Stomach (tissue), 9 donors: Measurements from ENCODE around the gene PLSCR3. TPM values are rescaled to one million over a fixed set of nuclear protein-coding genes. Genes with fewer than 3 reads are reported as not detected.

Experiments used
- DNase-seq, 2 donors: peaks; one replicate each; pipeline versions ENCODE4 v3.0.0 to v3.0.0-alpha.2; 2013 to 2019
- H3K27ac ChIP-seq, 5 donors: fragments of 200-600 bp in 4 of 5; sonication (generic) in 4 of 5; one replicate each; pipeline ENCODE4 v1.5.1; 2013 to 2019; ENCODE audit warnings: mild to moderate bottlenecking in 1 of 5, moderate library complexity in 1 of 5
- H3K27me3 ChIP-seq, 3 donors: fragments of 200-600 bp; sonication (generic); one replicate each; pipeline ENCODE4 v1.5.1; 2017 to 2019; ENCODE audit warnings: mixed run types in 1 of 3
- H3K36me3 ChIP-seq, 4 donors: fragments of 200-600 bp; sonication (generic); 1 replicate in 3 of 4; 2 replicates in 1 of 4; pipeline ENCODE4 v1.5.1; 2016 to 2019
- H3K4me1 ChIP-seq, 4 donors: fragments of 200-600 bp; sonication (generic); one replicate each; pipeline ENCODE4 v1.5.1; 2016 to 2019
- H3K4me3 ChIP-seq, 4 donors: fragments of 200-600 bp; sonication (generic) in 3 of 4; one replicate each; pipeline ENCODE4 v1.5.1; 2016 to 2019; ENCODE audit warnings: mild to moderate bottlenecking in 1 of 4
- H3K9me3 ChIP-seq, 4 donors: fragments of 200-600 bp; sonication (generic); one replicate each; pipeline ENCODE4 v1.5.1; 2016 to 2019
- EP300 ChIP-seq: sonication (generic); formaldehyde crosslinking; IDR thresholded peaks from one replicate; pipeline ENCODE4 v1.6.1; 2017; ENCODE audit warnings: antibody characterized with exemption
- POLR2A ChIP-seq, 4 donors: fragments of 450-650 bp; IDR thresholded peaks; one replicate each; pipeline ENCODE4 v1.6.1; 2016; ENCODE audit warnings: antibody characterized with exemption in 4 of 4, control low read depth in 2 of 4, mild to moderate bottlenecking in 1 of 4, moderate library complexity in 1 of 4
- POLR2AphosphoS5 ChIP-seq, 3 donors: sonication (generic); formaldehyde crosslinking; IDR thresholded peaks; one replicate each; pipeline ENCODE4 v1.6.1; 2016; ENCODE audit warnings: antibody characterized with exemption in 3 of 3
- WGBS, 5 donors: extraction: QIAGEN DNeasy Blood & Tissue Kit in 3 of 5; methylation state at CpG; one replicate each; pipeline versions ENCODE4 v1.1.5 to v1.1.7; 2013 to 2018; 5-methylcytosine and 5-hydroxymethylcytosine counted together
- intact Hi-C: fragments of 100-400 bp; cut with DNase I; formaldehyde crosslinking; loops from one replicate; pipeline ENCODE4 v1.15.1; 2023; ENCODE audit warnings: low total_unique reads
- polyA plus RNA-seq, 3 donors: library from polyadenylated mRNA; stranded (reverse); fragments of 200-250 nt; gene quantifications; one replicate each; pipeline ENCODE4 v1.2.3, GENCODE V29; 2013
- total RNA-seq, 5 donors: library from RNA; depleted of rRNA; stranded (reverse); fragments of >200 nt; gene quantifications; one replicate each; pipeline versions ENCODE4 v1.1.0 to v1.2.3, GENCODE V29; 2014 to 2016
- TF ChIP-seq, protein P1 (sequence below), 7 experiments: fragments of 450-650 bp in 4 of 7; fragments of 200-600 bp in 3 of 7; sonication (generic) in 3 of 7; IDR thresholded peaks; one replicate each; pipeline ENCODE4 v1.5.1; 2016 to 2019; ENCODE audit warnings: antibody characterized with exemption in 7 of 7, control low read depth in 2 of 7, mild to moderate bottlenecking in 1 of 7
- donor health status: healthy with polysubstance abuse.
- donor health status: Bipolar disorder and iron deficiency.
- donor health status: healthy.

The PLSCR3 gene
- total and polyA plus RNA-seq, 8 donors, result 7.9 to 101 (median 24.4) TPM; not detected in 1

DNA sequence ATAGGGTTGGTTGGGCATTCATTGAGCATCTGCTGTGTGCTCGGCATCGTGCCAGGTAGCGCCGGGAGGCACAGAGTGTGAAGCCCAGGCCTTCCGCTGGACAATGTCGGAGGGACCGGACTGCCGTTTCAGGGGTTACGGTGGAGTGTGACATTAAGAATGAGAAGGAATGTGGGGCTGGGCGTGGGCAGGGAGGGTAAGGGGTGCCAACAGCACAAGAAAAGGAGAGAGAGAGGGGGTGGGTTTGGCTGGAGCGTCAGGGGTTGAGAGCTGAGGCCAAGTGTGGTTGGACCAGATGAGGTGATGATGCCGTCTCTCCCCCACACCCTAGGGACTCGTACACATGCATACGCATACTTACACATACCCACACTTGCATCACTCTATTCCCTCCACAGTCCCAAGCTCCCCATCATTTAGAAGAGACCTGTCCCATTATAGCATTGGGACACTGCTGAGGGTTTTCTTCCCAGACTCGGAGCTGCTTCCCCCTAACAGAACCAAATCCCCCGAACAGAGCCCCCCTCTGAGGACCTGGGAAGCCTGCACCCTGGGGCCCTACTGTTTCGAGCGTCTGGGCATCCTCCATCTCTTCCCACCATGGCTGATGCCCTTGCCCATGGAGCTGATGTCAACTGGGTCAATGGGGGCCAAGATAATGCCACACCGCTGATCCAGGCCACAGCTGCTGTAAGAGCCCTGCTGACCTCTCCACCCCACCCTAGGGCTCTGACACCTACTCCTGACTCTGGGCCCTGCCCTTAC lies 45.7 kb downstream of the PLSCR3 start:
- Histone ChIP-seq H3K4me1 (peaks cover 29 to 53% (median 44%) of the 10 kb centered on the region in 4 donors), H3K27me3 (peaks cover 0 to 2% (median 0%) of the 10 kb centered on the region in 3 donors), H3K27ac (peak overlapping the region in 1 of 5 donors; percentile 99), H3K9me3 (no peaks in the 10 kb centered on the region), H3K4me3 (no peak overlapping the region), H3K36me3 (peaks cover 0 to 20% (median 0%) of the 10 kb centered on the region in 4 donors)
- WGBS, 5 donors, result 61 to 72% (median 65%) methylated on average over 18 to 19 of the region's 19 CpGs
- TF ChIP-seq POLR2AphosphoS5 (IDR thresholded peaks at IDR 0.05) (no peak), EP300 (no peak), POLR2A (IDR thresholded peaks at IDR 0.05) (no peak)
- TF ChIP-seq, protein P1, sequence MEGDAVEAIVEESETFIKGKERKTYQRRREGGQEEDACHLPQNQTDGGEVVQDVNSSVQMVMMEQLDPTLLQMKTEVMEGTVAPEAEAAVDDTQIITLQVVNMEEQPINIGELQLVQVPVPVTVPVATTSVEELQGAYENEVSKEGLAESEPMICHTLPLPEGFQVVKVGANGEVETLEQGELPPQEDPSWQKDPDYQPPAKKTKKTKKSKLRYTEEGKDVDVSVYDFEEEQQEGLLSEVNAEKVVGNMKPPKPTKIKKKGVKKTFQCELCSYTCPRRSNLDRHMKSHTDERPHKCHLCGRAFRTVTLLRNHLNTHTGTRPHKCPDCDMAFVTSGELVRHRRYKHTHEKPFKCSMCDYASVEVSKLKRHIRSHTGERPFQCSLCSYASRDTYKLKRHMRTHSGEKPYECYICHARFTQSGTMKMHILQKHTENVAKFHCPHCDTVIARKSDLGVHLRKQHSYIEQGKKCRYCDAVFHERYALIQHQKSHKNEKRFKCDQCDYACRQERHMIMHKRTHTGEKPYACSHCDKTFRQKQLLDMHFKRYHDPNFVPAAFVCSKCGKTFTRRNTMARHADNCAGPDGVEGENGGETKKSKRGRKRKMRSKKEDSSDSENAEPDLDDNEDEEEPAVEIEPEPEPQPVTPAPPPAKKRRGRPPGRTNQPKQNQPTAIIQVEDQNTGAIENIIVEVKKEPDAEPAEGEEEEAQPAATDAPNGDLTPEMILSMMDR (IDR thresholded peaks at IDR 0.05), result no peak
- intact Hi-C loops, result loop anchor here (10.0 kb wide), 1 partner anchor 74 kb away; no protein-coding TSS in a partner anchor
- DNase-seq, result peak in 1 of 2 donors; percentile 38

DNA sequence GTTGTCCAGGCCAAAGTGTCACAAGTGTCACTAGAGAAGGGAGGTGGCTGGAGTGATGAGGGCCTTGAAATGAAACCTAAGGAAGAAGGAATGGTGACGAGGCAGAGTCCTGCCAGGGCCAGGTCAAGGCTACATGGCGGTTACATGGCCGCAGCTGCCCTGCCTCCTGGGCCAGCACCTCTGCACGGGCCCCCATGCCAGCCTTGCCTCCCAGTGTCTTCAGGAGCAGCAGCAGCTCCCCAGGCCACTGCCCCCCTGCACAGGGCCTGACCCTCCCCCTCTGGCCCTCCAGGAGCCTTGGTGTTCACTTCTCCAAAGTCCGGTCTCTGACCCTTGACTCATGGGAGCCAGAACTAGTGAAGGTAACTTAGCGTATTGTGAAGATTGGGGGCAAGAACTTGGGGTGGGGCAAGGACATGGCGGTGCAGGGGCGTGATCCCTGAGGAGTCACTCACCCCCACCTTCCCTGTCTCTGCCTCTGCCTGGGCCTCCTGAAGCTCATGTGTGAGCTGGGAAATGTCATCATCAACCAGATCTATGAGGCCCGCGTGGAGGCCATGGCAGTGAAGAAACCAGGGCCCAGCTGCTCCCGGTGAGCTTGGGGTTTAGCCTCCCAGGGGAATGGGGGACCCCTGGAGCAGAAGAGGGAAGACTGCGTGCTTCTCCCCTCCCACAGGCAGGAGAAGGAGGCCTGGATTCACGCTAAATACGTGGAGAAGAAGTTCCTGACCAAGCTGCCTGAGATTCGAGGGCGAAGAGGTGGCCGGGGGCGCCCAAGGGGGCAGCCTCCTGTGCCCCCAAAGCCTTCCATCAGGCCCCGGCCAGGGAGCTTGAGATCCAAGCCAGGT lies 46.5 kb downstream of the PLSCR3 start:
- H3K36me3 ChIP-seq, result peaks cover 0 to 21% (median 0%) of the 10 kb centered on the region in 4 donors
- DNase-seq, result no peak
- TF ChIP-seq, protein P1 (IDR thresholded peaks at IDR 0.05), result no peak
- no peak for TF ChIP-seq POLR2AphosphoS5 (IDR thresholded peaks at IDR 0.05)
- TF ChIP-seq EP300, result no peak
- TF ChIP-seq POLR2A (IDR thresholded peaks at IDR 0.05), result no peak
- no peaks in the 10 kb centered on the region for H3K9me3 ChIP-seq
- peaks cover 21 to 45% (median 36%) of the 10 kb centered on the region in 4 donors for H3K4me1 ChIP-seq
- no peak overlapping the region for H3K4me3 ChIP-seq
- intact Hi-C loops, result loop anchor here (10.0 kb wide), 1 partner anchor 73 kb away; no protein-coding TSS in a partner anchor
- no peak overlapping the region for H3K27ac ChIP-seq
- peaks cover 0 to 10% (median 6%) of the 10 kb centered on the region in 3 donors for H3K27me3 ChIP-seq
- 58 to 64% (median 61%) methylated on average over 19 of the region's 19 CpGs for WGBS, 5 donors

DNA sequence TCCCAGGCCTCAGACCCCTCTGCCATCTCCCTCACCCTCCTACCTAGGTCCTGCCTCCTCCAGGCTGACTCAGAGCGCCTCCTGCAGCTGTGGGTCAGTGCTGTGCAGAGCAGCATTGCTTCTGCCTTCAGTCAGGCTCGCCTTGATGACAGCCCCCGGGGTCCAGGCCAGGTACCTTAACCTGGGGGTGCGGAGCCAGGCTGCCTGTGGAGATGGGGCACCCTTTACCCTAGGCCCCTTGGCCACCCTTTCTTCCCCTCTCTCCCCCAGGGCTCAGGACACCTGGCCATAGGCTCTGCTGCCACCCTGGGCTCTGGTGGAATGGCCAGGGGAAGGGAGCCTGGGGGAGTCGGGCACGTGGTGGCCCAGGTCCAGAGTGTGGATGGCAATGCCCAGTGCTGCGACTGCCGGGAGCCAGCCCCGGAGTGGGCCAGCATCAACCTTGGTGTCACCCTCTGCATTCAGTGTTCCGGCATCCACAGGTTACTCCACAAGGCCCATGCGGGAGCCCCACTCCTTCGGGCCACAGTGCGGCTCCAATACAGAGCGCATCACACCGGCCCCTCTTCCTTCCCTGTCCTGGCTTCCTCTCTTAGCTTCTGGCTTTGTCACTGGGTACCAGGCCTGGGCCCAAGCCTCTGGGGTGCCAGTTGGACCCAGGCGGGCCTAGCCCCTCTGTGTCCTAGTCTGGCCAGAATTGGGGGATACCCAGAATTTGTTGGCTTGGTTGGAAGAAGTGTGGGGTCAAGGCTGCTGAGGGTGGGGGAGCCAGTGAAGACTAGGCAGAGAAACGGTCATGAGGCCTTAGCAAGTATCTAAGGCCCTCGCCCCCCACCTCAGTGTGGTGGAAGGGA lies 47.3 kb downstream of the PLSCR3 start:
- Histone ChIP-seq H3K27ac (no peak overlapping the region), H3K4me1 (peaks cover 17 to 38% (median 28%) of the 10 kb centered on the region in 4 donors), H3K9me3 (no peaks in the 10 kb centered on the region), H3K36me3 (peaks cover 0 to 26% (median 0%) of the 10 kb centered on the region in 4 donors), H3K4me3 (no peak overlapping the region), H3K27me3 (peaks cover 0 to 17% (median 6%) of the 10 kb centered on the region in 3 donors)
- DNase-seq, result no peak
- intact Hi-C loops, result loop anchor here (10.0 kb wide), 1 partner anchor 72 kb away; no protein-coding TSS in a partner anchor
- TF ChIP-seq EP300, result no peak
- 63 to 80% (median 66%) methylated on average over 13 to 18 of the region's 18 CpGs for WGBS, 5 donors

DNA sequence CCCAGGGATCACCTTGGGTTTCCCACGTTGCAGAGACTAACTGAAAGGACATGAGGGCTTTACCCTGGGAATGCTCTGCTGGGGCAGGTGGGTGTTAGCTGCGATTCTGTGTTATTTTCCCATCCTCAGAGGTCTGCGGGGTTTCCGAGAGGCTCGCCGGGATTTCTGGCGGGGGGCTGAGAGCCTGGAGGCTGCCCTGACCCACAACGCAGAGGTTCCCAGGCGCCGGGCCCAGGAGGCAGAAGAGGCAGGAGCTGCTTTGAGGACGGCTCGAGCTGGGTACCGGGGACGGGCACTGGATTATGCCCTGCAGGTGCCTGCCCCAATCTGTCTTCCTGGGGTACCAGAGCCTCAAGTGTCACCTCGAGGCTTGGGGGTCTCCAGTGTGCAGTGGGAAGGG lies 51.1 kb downstream of the PLSCR3 start:
- WGBS, 5 donors, result 74 to 76% (median 75%) methylated on average over 15 of the region's 15 CpGs
- Histone ChIP-seq H3K27ac (no peak overlapping the region), H3K9me3 (no peaks in the 10 kb centered on the region), H3K4me1 (peaks cover 0 to 6% (median 1%) of the 10 kb centered on the region in 4 donors), H3K27me3 (peaks cover 0 to 30% (median 20%) of the 10 kb centered on the region in 3 donors), H3K36me3 (peaks cover 0 to 28% (median 0%) of the 10 kb centered on the region in 4 donors), H3K4me3 (no peak overlapping the region)
- intact Hi-C loops, result loop anchor here (10.0 kb wide), 1 partner anchor 68 kb away; no protein-coding TSS in a partner anchor
- no peak for TF ChIP-seq EP300
- TF ChIP-seq POLR2AphosphoS5 (IDR thresholded peaks at IDR 0.05), result no peak
- TF ChIP-seq, protein P1 (IDR thresholded peaks at IDR 0.05), result no peak
- no peak for TF ChIP-seq POLR2A (IDR thresholded peaks at IDR 0.05)
- DNase-seq, result no peak
